GM18499 (cell line): ENCODE measurements around the gene RIBC2.
"Not testable (repeated sequence)": the region's sequence is repeated elsewhere in the genome, so short reads cannot be mapped to it uniquely, and the experiment has no call there.

Source experiments
- ATAC-seq: cut with Tn5 transposase; IDR thresholded peaks from one replicate; pipeline ENCODE4 v1.9.1; 2021; ENCODE audit warnings: moderate number of reproducible peaks; ENCODE audit not compliant: insufficient read depth, unreplicated experiment

RIBC2 gene

GRCh38 chr22:45423524-45423923 is 10.0 kb downstream of the RIBC2 start:
- no peak for ATAC-seq

- ATAC-seq: no peak
Measured at GRCh38 chr22:45424241-45424731, 10.8 kb downstream of the RIBC2 start.

GRCh38 chr22:45425101-45425500 is 11.6 kb downstream of the RIBC2 start:
- ATAC-seq: no peak

DNA sequence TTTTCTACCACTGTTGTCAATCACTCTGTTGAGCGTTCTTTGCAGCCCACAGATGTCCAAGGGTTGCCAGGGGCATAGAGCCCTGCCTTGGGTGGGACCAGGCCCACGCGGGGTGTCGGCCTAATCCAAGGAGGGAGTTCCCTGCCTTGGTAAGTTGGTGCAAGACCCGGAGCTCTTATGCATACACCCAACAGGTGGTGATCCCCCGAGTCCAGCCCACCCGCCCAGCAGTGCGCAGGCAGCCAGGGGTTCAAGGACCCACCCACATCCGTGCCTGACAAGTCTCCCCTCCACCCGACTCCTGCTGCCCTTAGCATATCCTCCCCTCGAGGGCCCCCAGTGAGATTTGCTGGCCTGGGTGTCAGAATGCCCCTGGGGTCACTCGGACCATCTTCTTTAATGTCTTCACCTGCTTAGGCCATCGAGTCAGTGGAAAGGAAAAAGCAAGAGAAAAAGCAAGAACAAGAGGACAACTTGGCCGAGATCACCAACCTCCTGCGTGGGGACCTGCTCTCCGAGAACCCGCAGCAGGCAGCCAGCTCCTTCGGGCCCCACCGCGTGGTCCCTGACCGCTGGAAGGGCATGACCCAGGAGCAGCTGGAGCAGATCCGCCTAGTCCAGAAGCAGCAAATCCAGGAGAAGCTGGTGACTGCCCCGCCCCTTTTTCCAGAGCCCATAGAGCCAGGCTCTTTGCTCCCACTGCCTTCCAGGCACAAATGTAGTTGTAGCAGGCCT is 12.2 kb downstream of the RIBC2 start:
- no peak for ATAC-seq

- ATAC-seq: no peak
Measured at GRCh38 chr22:45426387-45426786, 12.9 kb downstream of the RIBC2 start.

GRCh38 chr22:45427114-45427513 is 13.6 kb downstream of the RIBC2 start:
- no peak for ATAC-seq

DNA sequence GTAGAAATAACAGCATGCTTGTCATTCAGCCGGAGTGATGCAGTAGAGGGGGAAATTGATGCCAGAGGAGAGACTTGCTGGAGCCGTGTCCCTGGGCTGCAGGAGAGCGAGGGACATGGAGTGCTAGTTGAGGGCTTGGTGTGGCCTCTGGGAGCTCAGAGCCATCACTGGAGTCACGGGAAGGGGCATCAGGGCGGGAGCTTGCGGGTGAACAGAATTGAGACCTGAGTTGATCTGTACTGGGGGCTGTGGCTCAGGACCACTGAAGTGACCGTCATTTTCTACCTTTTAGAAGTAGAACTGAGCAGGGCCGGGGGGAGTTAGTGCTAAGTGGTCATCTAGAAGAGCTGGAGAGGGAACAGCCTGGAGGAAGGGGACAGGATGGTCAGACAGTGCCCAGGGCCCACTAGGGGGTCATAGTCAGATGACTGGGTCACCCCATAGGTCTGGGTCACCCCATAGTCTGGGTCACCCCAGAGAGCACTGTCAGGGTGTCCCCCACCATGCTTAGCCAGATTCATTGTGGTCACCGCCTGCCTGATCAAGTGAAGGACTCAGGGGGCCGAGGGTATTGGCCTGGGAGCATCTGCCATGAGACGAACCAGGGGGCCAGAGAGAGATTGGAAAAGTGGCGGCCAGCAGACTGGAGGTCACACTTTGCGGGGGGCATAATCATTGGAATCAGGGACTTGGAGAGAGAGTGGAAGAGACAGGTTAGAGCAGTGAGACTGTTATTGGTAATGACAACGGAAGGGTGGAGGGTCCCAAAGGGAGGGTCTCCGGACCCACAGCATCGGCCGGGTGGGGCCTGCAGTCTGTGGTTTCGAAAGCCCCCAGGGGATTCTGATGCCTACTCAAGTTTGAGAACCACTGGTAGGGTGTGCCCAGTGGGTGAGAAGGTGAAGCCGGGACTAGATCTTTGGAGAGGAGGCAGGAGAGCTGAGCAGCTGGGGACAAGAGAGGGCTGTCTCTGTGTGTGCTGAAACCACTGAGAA is 15.2 kb downstream of the RIBC2 start:
- no peak for ATAC-seq

- no peak for ATAC-seq
Measured at GRCh38 chr22:45429424-45429823, 15.9 kb downstream of the RIBC2 start.

DNA sequence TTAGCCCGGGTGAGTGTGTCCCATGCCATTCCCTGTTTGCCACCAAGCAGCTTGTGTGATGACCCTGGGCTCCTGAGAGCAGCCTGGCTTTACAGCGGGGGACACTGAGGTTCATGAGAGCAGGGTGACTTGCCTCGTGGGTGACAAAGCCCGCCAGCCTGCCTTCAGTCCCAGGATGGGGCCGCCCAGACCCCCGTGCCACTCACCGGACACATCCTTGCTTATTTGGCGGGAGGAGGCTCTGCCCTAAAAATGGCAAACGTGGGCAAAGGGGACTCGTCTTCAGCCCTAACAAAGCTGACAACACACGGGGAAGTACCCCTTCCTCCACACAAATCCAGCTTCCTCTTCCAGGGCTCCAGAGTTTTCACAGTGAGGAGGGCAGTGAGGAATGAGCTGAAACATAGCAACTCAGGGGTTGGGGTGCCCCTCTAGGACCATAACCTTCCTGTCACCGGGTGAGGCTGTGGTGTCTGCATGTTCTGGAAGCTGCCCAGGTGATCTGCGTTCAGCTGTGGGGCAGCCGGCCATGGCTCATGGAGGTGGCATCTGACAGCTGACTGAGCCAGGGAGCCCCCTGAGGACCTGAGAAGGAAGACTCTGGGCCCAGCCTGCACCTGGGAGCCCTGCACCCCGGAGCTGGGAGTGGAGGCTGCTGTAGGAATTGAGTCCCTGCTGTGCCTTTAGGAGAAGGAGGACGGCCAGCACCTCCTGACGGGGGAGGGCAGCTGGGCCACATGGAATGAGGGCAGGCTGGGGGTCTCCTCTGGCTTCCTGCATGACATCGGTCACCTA is 16.7 kb downstream of the RIBC2 start:
- ATAC-seq: no peak

DNA sequence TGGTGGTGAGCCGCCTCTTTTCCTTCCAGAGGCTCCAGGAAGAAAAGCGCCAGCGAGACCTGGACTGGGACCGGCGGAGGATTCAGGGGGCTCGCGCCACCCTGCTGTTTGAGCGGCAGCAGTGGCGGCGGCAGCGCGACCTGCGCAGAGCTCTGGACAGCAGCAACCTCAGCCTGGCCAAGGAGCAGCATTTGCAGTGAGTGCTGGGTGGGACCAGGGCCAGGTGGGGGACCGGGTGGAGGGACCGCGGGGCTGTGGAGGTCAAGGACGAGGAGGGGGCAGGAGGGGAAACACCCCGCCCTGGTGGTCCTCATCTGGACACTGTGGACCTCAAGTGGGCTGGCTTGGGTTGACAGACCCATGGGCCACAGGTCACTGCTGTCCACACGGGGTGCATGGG is 17.4 kb downstream of the RIBC2 start:
- ATAC-seq: no peak

DNA sequence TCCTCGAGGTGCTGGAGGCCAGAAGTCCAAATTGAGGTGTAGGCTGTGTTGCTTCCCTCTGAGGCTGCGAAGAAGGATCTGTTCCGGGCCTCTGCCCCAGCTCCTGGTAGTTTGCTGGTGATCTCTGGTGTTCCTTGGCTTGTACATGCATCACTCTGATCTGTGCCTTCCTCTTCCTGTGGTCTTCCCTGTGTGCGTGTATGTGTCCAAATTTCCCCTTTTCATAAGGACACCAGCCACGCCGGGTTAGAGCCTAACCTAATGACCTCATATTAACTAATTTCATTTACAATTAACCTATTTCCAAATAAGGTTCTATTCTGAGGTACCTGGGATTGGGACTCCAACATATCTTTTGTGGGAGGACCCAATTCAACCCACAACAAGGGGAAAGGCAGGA is 21.5 kb downstream of the RIBC2 start:
- no peak for ATAC-seq

- ATAC-seq: no peak
Measured at GRCh38 chr22:45435544-45436139, 22.1 kb downstream of the RIBC2 start.

- not testable (repeated sequence) for ATAC-seq
Measured at GRCh38 chr22:45436871-45437517, 23.5 kb downstream of the RIBC2 start.

GRCh38 chr22:45438336-45438735 is 24.8 kb downstream of the RIBC2 start:
- ATAC-seq: no peak

DNA sequence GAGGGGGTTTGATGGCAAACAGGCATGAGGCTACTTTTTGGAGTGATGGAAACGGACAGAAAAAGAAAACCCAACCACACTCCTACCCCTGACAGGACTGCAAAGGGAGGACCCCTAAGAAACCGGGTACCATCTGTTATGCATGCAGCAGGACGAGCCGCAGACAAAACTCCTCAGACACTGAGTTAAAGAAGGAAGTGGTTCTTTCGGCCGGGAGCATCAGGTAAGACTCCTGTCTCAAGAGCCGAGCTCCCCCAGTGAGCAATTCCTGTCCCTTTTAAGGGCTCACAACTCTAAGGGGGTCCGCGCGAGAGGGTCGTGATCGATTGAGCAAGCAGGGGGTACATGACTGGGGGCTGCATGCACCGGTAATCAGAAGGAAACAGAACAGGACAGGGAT is 27.2 kb downstream of the RIBC2 start:
- ATAC-seq: not testable (repeated sequence)

GRCh38 chr22:45441138-45441537 is 27.6 kb downstream of the RIBC2 start:
- ATAC-seq: no peak

DNA sequence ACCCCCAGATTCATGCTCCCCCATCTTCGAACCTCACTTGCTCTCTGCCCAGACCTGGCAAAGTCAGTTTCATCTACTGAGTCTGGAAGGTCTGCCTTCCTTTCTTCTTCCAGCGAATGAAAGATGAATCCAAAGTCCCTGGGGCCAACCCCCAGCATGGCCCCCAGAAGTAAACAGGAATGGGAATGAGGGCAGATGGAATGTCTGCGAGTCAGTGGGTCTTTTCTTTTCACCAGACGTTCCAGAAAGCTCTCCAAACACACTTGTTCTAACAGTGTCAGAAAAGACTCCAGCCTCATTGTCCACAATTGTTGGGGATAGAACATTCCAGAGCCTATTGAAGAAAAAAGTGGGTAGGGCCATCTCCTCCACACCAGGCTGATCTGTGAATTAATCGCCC is 28.6 kb downstream of the RIBC2 start:
- no peak for ATAC-seq

GRCh38 chr22:45444168-45444567 is 30.7 kb downstream of the RIBC2 start:
- no peak for ATAC-seq

GRCh38 chr22:45445031-45445710 is 31.7 kb downstream of the RIBC2 start:
- ATAC-seq: no peak
